ENCODE results near the gene LY6G5B.

Gene LY6G5B

GRCh38 chr6:31641370-31641769, 28.4 kb upstream of the LY6G5B start:
- DNase-seq (ENCODE audit: low read depth) = no peak

GRCh38 chr6:31642798-31643570, 26.8 kb upstream of the LY6G5B start:
- DNase-seq (ENCODE audit: low read depth) = no peak

- no peak for DNase-seq (ENCODE audit: low read depth)
Observed at GRCh38 chr6:31643818-31644454, 25.8 kb upstream of the LY6G5B start.

DNA sequence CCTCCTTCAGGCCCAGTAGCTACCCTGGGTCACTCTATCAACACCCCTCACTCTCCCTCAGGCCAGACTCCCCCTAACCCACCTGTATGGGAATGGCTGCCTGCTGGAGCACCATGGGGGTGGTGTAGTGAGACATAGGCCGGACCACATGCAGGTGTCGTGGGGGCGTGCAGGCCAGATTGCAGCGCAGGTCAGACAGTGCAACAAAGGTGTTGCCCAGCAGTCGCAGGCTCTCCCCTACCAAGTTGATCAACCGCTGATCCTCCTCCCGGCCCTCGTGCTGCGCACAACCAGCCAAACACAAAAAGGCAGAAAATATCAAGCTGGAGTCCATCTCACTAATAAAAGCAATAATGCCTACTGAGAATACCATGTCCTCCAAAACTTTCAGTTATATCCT, 24.5 kb upstream of the LY6G5B start:
- DNase-seq (ENCODE audit: low read depth) = no peak

GRCh38 chr6:31651602-31652191, 18.1 kb upstream of the LY6G5B start:
- no peak for DNase-seq (ENCODE audit: low read depth)

GRCh38 chr6:31652925-31653724, 16.7 kb upstream of the LY6G5B start:
- no peak for DNase-seq (ENCODE audit: low read depth)

GRCh38 chr6:31654574-31655348, 15.0 kb upstream of the LY6G5B start:
- DNase-seq (ENCODE audit: low read depth) = no peak

DNA sequence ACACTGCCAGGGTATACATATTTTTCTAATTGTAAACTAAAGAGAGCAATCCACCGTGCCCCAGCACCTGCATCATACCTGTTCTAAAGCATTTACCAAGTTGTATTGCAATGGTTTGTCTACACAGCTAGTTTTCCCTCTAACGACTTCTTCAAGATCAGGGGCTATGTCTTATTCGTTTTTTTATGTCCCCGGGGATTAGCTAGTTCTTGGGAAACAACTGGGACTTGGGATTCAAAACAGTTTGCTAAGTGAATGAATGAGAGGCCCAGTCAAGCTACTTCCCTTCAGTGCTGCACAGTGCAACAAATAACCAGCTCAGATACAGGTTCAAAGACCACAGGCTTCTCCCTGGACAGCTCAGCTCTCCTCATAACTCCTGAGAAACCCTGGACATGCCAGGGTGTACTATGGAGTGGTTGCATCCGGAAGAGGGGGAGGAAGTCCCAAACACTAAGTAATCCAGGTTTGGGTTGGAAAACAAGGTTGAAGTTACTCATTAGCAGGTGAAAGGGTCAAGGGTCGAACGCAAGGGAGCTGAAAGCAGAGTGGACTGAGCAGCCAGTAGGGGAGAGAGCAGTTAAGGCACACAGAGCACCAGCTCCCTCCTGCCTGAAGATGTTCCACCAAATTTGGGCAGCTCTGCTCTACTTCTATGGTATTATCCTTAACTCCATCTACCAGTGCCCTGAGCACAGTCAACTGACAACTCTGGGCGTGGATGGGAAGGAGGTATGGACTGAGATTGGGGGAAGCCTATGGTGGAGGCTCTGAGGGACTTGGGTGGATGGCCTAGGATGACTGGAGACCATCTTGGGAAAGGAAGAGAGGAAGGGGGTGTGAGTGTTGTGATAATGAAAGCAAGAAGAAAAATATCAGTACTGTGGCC, 14.2 kb upstream of the LY6G5B start, which contains the start of gene APOM:
TSS of gene APOM (plus strand) at position 546 of the 889 bp plus-strand sequence. CDS start at position 619, 73 bp downstream.
- no peak for DNase-seq (ENCODE audit: low read depth)

DNA sequence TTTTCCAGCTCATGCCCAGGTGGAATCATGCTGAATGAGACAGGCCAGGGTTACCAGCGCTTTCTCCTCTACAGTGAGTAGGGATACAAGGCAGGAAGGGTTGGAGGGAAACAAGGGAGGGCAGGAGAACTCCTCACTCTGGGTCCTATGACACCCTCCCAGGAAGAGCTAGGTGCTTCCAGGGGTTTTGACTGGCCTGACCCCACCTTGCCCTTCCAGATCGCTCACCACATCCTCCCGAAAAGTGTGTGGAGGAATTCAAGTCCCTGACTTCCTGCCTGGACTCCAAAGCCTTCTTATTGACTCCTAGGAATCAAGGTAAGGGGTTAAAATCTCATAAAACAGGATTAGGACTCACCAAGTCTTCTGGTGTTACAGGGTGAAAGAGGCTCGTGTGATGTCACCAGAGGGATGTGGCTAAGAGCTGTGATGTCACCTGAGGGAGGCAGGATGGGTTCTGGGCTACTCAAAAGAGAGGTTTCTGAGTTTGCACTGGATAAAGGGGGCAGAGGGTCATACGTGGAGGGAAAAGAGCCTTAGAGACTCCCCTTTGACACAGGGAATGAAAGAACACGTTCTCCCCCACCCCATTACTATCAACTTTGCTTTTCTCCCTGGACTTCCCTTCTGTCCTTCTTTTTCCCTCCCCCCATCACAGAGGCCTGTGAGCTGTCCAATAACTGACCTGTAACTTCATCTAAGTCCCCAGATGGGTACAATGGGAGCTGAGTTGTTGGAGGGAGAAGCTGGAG, 12.2 kb upstream of the LY6G5B start:
- no peak for DNase-seq (ENCODE audit: low read depth)

GRCh38 chr6:31658158-31658688, 11.6 kb upstream of the LY6G5B start:
- DNase-seq (ENCODE audit: low read depth) = no peak

DNA sequence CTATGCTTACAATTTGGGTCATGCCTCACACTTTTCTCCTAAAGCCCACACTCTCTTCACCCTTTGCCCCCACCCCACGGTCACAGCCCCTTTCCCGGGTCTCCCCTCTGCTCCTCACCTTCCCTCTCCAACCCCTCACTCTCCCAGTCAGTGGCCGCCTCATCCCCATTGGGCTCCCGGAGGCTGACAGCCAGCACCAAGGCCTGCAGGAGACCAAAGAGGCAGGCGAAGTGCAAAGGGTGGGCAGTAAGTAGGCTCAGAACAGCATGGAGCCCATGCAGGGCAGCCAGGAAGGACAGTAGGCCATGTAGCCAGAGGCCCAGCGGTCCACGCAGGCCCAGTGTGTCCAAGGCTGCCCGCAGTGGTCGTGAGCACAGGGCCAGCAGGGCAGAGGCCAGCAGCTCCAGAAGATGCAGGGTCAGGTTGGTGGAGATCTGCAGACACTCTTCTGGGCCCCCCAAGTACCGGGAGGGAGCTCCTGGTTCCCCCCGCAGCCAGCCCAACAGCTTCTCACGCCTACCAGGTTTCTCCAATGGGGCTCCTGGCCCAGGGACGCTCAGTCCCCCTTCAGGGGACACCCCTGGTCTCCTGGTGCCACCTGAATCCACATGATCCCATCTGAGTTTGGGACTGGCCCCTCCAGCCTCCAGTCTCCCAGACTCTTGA, 10.7 kb upstream of the LY6G5B start:
- no peak for DNase-seq (ENCODE audit: low read depth)

GRCh38 chr6:31659649-31660380, 10.0 kb upstream of the LY6G5B start:
- DNase-seq (ENCODE audit: low read depth) = no peak

DNA sequence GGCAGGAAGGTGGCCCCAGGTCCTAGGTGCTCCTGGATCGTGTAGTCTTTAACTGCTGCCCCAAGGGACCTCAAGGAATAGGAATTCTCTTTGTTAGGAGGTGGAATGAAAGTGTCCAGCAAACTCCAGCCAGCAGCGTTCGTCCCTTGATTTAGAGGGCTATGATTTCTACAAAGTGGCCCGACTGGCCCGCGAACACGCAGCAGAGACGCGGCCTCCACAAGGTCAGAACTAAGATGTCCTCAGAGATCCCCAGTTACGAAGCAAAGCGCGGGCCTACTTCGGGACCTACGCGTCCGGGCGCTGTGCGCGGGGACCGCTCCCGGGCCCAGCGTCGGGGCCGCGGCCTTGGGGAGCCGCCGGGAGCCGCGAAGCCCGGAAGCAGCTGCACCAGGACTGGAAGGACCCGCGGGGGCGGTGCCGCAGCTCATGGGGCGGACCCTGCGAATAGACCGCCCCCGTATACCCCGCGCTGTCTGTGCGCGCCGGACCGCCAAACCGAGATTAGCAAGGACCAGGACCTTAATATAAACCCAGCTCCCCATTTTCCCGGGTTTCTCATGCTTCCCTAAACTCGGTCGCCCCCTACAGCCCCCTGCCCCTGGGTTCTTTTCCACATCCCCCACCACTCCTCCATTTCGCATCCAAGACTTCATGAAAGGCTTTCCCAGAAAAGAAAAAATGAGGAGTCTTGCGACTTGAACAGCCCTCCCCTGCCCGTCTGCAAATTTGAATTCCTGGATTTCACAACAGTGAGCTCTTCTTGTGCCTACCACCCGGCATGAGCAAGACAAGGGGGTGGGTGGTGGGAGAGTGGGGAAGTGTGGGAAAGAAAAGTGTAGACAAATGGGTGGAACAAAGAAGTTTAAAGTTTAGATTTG, 9.2 kb upstream of the LY6G5B start, which contains the start of gene C6orf47:
TSS of gene C6orf47 (minus strand) at position 398 of the 881 bp plus-strand sequence. CDS start 831 bp downstream, outside the sequence.
- no peak for DNase-seq (ENCODE audit: low read depth)

DNA sequence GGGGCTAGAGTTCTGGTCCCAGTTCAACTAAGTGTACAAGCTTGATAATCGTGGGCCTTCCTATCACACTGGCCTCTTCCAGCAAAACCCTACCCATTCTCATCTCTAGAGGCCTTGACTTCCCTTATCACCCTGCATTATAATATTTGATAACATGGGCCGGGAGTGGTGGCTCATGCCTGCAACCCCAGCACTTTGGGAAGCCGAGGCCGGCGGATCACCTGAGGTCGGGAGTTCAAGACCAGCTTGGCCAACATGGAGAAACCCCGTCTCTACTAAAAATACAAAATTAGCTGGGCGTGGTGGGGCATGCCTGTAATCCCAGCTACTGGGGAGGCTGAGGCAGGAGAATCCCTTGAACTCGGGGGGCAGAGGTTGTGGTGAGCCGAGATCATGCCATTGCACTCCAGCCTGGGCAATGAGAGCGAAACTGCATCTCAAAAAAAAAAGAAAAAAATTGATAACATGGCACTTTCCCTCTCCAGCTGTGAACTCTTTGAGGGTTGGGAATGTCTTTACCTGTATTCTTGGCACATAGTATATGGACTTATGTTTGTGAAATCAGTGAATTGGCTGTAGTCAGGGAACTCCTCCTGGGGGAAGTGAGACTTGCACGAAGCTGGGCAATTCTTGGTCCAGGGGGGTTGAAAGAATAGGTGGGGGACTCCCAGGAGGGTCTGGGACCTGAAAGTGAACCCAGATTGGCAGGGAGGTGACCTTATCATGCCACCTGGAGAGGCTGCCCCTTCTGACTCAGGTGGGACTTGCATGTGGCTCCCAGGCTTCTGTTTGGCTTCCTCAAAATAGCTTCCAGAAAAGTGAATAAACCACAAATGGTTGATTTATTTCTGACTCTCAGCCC, 8.3 kb upstream of the LY6G5B start:
- no peak for DNase-seq (ENCODE audit: low read depth)

- no peak for DNase-seq (ENCODE audit: low read depth)
Observed at GRCh38 chr6:31662124-31662723, 7.6 kb upstream of the LY6G5B start.

Data from HS-5 (cell line).